Left ventricle myocardium inferior (tissue), 1 donor: Measurements from ENCODE around the gene DCLK1. TPM values are rescaled to one million over a fixed set of nuclear protein-coding genes. Genes with fewer than 3 reads are reported as not detected.

ENCODE experiments used
- DNase-seq: peaks from one replicate; pipeline ENCODE4 v3.0.0-alpha.2; 2020
- H3K27ac ChIP-seq: fragments of 200-600 bp; replicated peaks from 2 replicates; pipeline ENCODE4 v1.8.0; 2021
- H3K27me3 ChIP-seq: fragments of 200-600 bp; 2 replicates; pipeline ENCODE4 v1.8.0; 2021; ENCODE audit warnings: low read depth
- H3K36me3 ChIP-seq: fragments of 200-600 bp; 2 replicates; pipeline ENCODE4 v1.8.0; 2021
- H3K4me1 ChIP-seq: fragments of 200-600 bp; 2 replicates; pipeline ENCODE4 v1.8.0; 2021
- H3K4me3 ChIP-seq: fragments of 200-600 bp; 2 replicates; pipeline ENCODE4 v1.8.0; 2021; ENCODE audit warnings: mild to moderate bottlenecking, moderate library complexity
- H3K9me3 ChIP-seq: fragments of 200-600 bp; replicated peaks from 2 replicates; pipeline ENCODE4 v1.8.0; 2021
- CTCF ChIP-seq: fragments of 200-600 bp; IDR thresholded peaks from 2 replicates; pipeline ENCODE4 v1.8.0; 2021; ENCODE audit warnings: antibody characterized with exemption, mild to moderate bottlenecking, borderline replicate concordance
- intact Hi-C: fragments of 100-400 bp; cut with micrococcal nuclease; formaldehyde crosslinking; loops from one replicate; pipeline ENCODE4 v1.11.0; 2022
- total RNA-seq: library from RNA; stranded (reverse); fragmentation: NEBNext Ultra II Directional; extraction: Animal tissue kit (Norgen Biotek cat#: 25700); gene quantifications from one replicate; pipeline ENCODE4 v1.2.1, GENCODE V29; 2021
- donor health status: DM: no; HTN: yes; CAD: no; lungs with severe emphysema.

The DCLK1 gene
- total RNA-seq, 1 donor from 2014 or later = 8.4 TPM

- H3K27ac ChIP-seq = peak overlapping the region; percentile 75
- DNase-seq = no peak
- peaks cover 36% of the 10 kb centered on the region for H3K4me1 ChIP-seq
- intact Hi-C loops = no loop called here
- no peaks in the 10 kb centered on the region for H3K27me3 ChIP-seq
- no peaks in the 10 kb centered on the region for H3K9me3 ChIP-seq
- H3K4me3 ChIP-seq = no peak overlapping the region
- no peak for TF ChIP-seq CTCF
- no peaks in the 10 kb centered on the region for H3K36me3 ChIP-seq
Observed at GRCh38 chr13:35995136-35995535, 136.0 kb downstream of the DCLK1 start.

- H3K27ac ChIP-seq = peak overlapping the region; percentile 75
- intact Hi-C loops = no loop called here
- H3K27me3 ChIP-seq = no peaks in the 10 kb centered on the region
- H3K4me3 ChIP-seq = no peak overlapping the region
- H3K9me3 ChIP-seq = no peaks in the 10 kb centered on the region
- no peak for TF ChIP-seq CTCF
- peaks cover 36% of the 10 kb centered on the region for H3K4me1 ChIP-seq
- H3K36me3 ChIP-seq = no peaks in the 10 kb centered on the region
- peak; percentile 45 for DNase-seq
Observed at GRCh38 chr13:35994131-35994966, 136.8 kb downstream of the DCLK1 start.

GRCh38 chr13:35993686-35994085, 137.5 kb downstream of the DCLK1 start:
- no peak for TF ChIP-seq CTCF
- Histone ChIP-seq H3K27ac (peak overlapping the region; percentile 75), H3K4me3 (no peak overlapping the region), H3K36me3 (no peaks in the 10 kb centered on the region), H3K27me3 (no peaks in the 10 kb centered on the region), H3K9me3 (no peaks in the 10 kb centered on the region), H3K4me1 (peaks cover 36% of the 10 kb centered on the region)
- no peak for DNase-seq
- intact Hi-C loops = no loop called here

GRCh38 chr13:35992964-35993363, 138.2 kb downstream of the DCLK1 start:
- DNase-seq = no peak
- H3K4me3 ChIP-seq = no peak overlapping the region
- no peaks in the 10 kb centered on the region for H3K36me3 ChIP-seq
- H3K27ac ChIP-seq = no peak overlapping the region
- intact Hi-C loops = no loop called here
- H3K4me1 ChIP-seq = peaks cover 36% of the 10 kb centered on the region
- no peak for TF ChIP-seq CTCF
- no peaks in the 10 kb centered on the region for H3K27me3 ChIP-seq
- H3K9me3 ChIP-seq = no peaks in the 10 kb centered on the region

- Histone ChIP-seq H3K27me3 (no peaks in the 10 kb centered on the region), H3K27ac (no peak overlapping the region)
- intact Hi-C loops = no loop called here
Observed at GRCh38 chr13:35990196-35990595, 141.0 kb downstream of the DCLK1 start.

More at GRCh38 chr13:35990196-35990595, 141.0 kb downstream of the DCLK1 start:
- H3K4me3 ChIP-seq = no peak overlapping the region
- no peak for TF ChIP-seq CTCF
- no peaks in the 10 kb centered on the region for H3K36me3 ChIP-seq
- DNase-seq = no peak
- H3K9me3 ChIP-seq = no peaks in the 10 kb centered on the region
- peaks cover 30% of the 10 kb centered on the region for H3K4me1 ChIP-seq
